Nephron progenitor cell (in vitro differentiated cells): Measurements from ENCODE around the gene SPG21.

ENCODE experiments used
- DNase-seq: peaks from one replicate; pipeline ENCODE4 v3.0.0; 2021
- H3K27ac Mint-ChIP-seq: 2 replicates; pipeline ENCODE4 v1.8.0; 2021; ENCODE audit warnings: mild to moderate bottlenecking, moderate library complexity, mixed read lengths
- H3K27me3 Mint-ChIP-seq: 2 replicates; pipeline ENCODE4 v1.8.0; 2021; ENCODE audit warnings: mild to moderate bottlenecking, low read depth, mixed read lengths; ENCODE audit not compliant: poor library complexity
- H3K36me3 Mint-ChIP-seq: 2 replicates; pipeline ENCODE4 v1.8.0; 2021; ENCODE audit warnings: low read depth, mixed read lengths
- H3K4me1 Mint-ChIP-seq: 2 replicates; pipeline ENCODE4 v1.8.0; 2021; ENCODE audit warnings: mixed read lengths
- H3K4me3 Mint-ChIP-seq: 2 replicates; pipeline ENCODE4 v1.8.0; 2021; ENCODE audit warnings: mild to moderate bottlenecking, moderate library complexity, mixed read lengths
- H3K9me3 Mint-ChIP-seq: 2 replicates; pipeline ENCODE4 v1.8.0; 2021; ENCODE audit warnings: mild to moderate bottlenecking, moderate library complexity, mixed read lengths
- CTCF ChIP-seq: fragments of 200-600 bp; sonication (generic); IDR thresholded peaks from 2 replicates; pipeline ENCODE4 v1.5.0; 2021; ENCODE audit warnings: antibody characterized with exemption

The SPG21 gene

GRCh38 chr15:65006876-65007275 lies 17.2 kb upstream of the SPG21 start:
- peaks cover 17% of the 10 kb centered on the region for H3K4me1 Mint-ChIP-seq
- no peaks in the 10 kb centered on the region for H3K9me3 Mint-ChIP-seq
- peak; percentile 28 for DNase-seq
- H3K27me3 Mint-ChIP-seq = no peaks in the 10 kb centered on the region
- H3K36me3 Mint-ChIP-seq = peaks cover 65% of the 10 kb centered on the region
- no peak overlapping the region for H3K27ac Mint-ChIP-seq
- no peak for TF ChIP-seq CTCF
- no peak overlapping the region for H3K4me3 Mint-ChIP-seq

GRCh38 chr15:65004993-65005392 lies 15.3 kb upstream of the SPG21 start:
- H3K27me3 Mint-ChIP-seq = no peaks in the 10 kb centered on the region

GRCh38 chr15:64997745-64998375 lies 8.1 kb upstream of the SPG21 start:
- Mint-ChIP-seq H3K9me3 (no peaks in the 10 kb centered on the region), H3K4me1 (no peaks in the 10 kb centered on the region), H3K27ac (no peak overlapping the region), H3K27me3 (peaks cover 2% of the 10 kb centered on the region), H3K4me3 (no peak overlapping the region), H3K36me3 (peaks cover 12% of the 10 kb centered on the region)
- DNase-seq = no peak
- no peak for TF ChIP-seq CTCF

More at GRCh38 chr15:65004993-65005392, 15.3 kb upstream of the SPG21 start:
- Mint-ChIP-seq H3K36me3 (peaks cover 61% of the 10 kb centered on the region), H3K27ac (peak overlapping the region; percentile 87), H3K4me1 (peaks cover 17% of the 10 kb centered on the region), H3K4me3 (no peak overlapping the region), H3K9me3 (no peaks in the 10 kb centered on the region)
- TF ChIP-seq CTCF = no peak
- DNase-seq = no peak

- no peak for TF ChIP-seq CTCF
- H3K27ac Mint-ChIP-seq = no peak overlapping the region
- H3K9me3 Mint-ChIP-seq = no peaks in the 10 kb centered on the region
- no peaks in the 10 kb centered on the region for H3K4me1 Mint-ChIP-seq
- H3K27me3 Mint-ChIP-seq = peaks cover 3% of the 10 kb centered on the region
- no peak overlapping the region for H3K4me3 Mint-ChIP-seq
- DNase-seq = no peak
- peaks cover 5% of the 10 kb centered on the region for H3K36me3 Mint-ChIP-seq
These were observed 7.4 kb upstream of the SPG21 start for GRCh38 chr15:64997066-64997465.

GRCh38 chr15:64993290-64993689 lies 3.6 kb upstream of the SPG21 start:
- no peak for DNase-seq
- H3K4me1 Mint-ChIP-seq = peaks cover 27% of the 10 kb centered on the region
- H3K36me3 Mint-ChIP-seq = peaks cover 3% of the 10 kb centered on the region
- H3K27ac Mint-ChIP-seq = peak overlapping the region; percentile 57
- H3K4me3 Mint-ChIP-seq = no peak overlapping the region
- TF ChIP-seq CTCF = no peak
- H3K9me3 Mint-ChIP-seq = no peaks in the 10 kb centered on the region
- H3K27me3 Mint-ChIP-seq = peaks cover 3% of the 10 kb centered on the region

- no peak for DNase-seq
- Mint-ChIP-seq H3K36me3 (peaks cover 15% of the 10 kb centered on the region), H3K27ac (no peak overlapping the region), H3K4me1 (peaks cover 38% of the 10 kb centered on the region), H3K27me3 (peaks cover 3% of the 10 kb centered on the region), H3K4me3 (peak overlapping the region; percentile 57), H3K9me3 (no peaks in the 10 kb centered on the region)
- no peak for TF ChIP-seq CTCF
These were observed 1.9 kb upstream of the SPG21 start for GRCh38 chr15:64991536-64992135.
